Measurements from ENCODE around the gene ADARB1. TPM values are rescaled to one million over a fixed set of nuclear protein-coding genes. Genes with fewer than 3 reads are reported as not detected.

The ADARB1 gene
- total and polyA plus RNA-seq, 2 of the 4 experiments (the other 2 are of a cell fraction), result 39.8 to 47.3 TPM

GRCh38 chr21:45148316-45148990 is 74.1 kb downstream of the ADARB1 start:
- H2AK5ac ChIP-seq (ENCODE audit: low read depth, low read length), result no peak overlapping the region
- H4K8ac ChIP-seq (ENCODE audit: low read depth in 2 of 2, low read length in 2 of 2), result no peak overlapping the region
- peaks cover 15% of the 10 kb centered on the region for H3K4me1 ChIP-seq (ENCODE audit: control insufficient read depth, insufficient read depth, low read length)
- no peak overlapping the region for H2BK20ac ChIP-seq (ENCODE audit: low read depth, low read length)
- H2AFZ ChIP-seq (replicated peaks; ENCODE audit: low read length, poor library complexity), result no peak overlapping the region
- intact Hi-C loops (cut with micrococcal nuclease) (no loop called here), in situ Hi-C loops (cut with MboI; ENCODE audit: low sequenced_read_pairs) (loop anchor here (10.0 kb wide), 3 partner anchors 136 to 676 kb away; partner anchors contain the start of gene POFUT2), dilution Hi-C loops (cut with HindIII; ENCODE audit: low sequenced_read_pairs, unreplicated experiment) (no loop called here)
- H3K9ac ChIP-seq (ENCODE audit: low read depth, low read length), result no peak overlapping the region
- no peaks in the 10 kb centered on the region for H3K27me3 ChIP-seq (ENCODE audit: control insufficient read depth, insufficient read depth, low read length)
- H3K4me3 ChIP-seq (ENCODE audit: insufficient read depth, low read depth, low read length), result no peak overlapping the region
- no peak overlapping the region for H2BK15ac ChIP-seq (ENCODE audit: low read depth, low read length)
- H3K79me1 ChIP-seq (ENCODE audit: low read depth in 1 of 2, low read length in 2 of 2), result peaks cover 43 to 74% of the 10 kb centered on the region in 2 experiments
- peaks cover 71% of the 10 kb centered on the region for H4K20me1 ChIP-seq (ENCODE audit: insufficient read depth, low read length)
- H3K56ac ChIP-seq (ENCODE audit: extremely low read depth, insufficient read depth, low read length), result no peak overlapping the region
- DNase-seq (no peak), ATAC-seq (ENCODE audit: low read depth) (no peak)
- ChIA-PET CTCF (no interaction called here), POLR2A (ENCODE audit: unreplicated experiment) (interaction anchor here (0.6 kb wide), 1 partner anchor 258 kb away, joined by 4 read pairs; no protein-coding TSS in a partner anchor)
- H3K23ac ChIP-seq (ENCODE audit: low read depth, low read length), result no peak overlapping the region
- BruUV-seq (replicated peaks), result no TSS peak
- peaks cover 14% of the 10 kb centered on the region; the same call in 1 of the 2 replicates for H3K9me1 ChIP-seq (ENCODE audit: insufficient read depth, low read length)
- H3K4me2 ChIP-seq (ENCODE audit: low read depth, low read length), result no peak overlapping the region
- H3K18ac ChIP-seq (ENCODE audit: low read depth, low read length), result no peak overlapping the region
- peaks cover 62% of the 10 kb centered on the region for H3K36me3 ChIP-seq (ENCODE audit: control insufficient read depth, insufficient read depth, low read length)
- WGBS, 2 experiments (ENCODE audit: extremely low coverage in 2 of 2, insufficient read length in 1 of 2), result 88% methylated on average over 10 of the region's 14 CpGs; no CpG with 5 or more reads in 1 of the 2 experiments
- H2AK9ac ChIP-seq (replicated peaks; ENCODE audit: low read depth, low read length, poor library complexity), result no peak overlapping the region
- no peak overlapping the region for H4K91ac ChIP-seq (ENCODE audit: insufficient read depth, low read depth, low read length)
- H4K5ac ChIP-seq (ENCODE audit: low read depth, low read length), result no peak overlapping the region
- H3K14ac ChIP-seq (replicated peaks; ENCODE audit: low read depth, low read length), result no peak overlapping the region
- H2BK120ac ChIP-seq (ENCODE audit: low read depth, low read length), result no peak overlapping the region
- H2BK5ac ChIP-seq (ENCODE audit: low read depth, low read length, poor library complexity, severe bottlenecking), result no peak overlapping the region
- no peak for TF ChIP-seq FOS (IDR thresholded peaks at IDR 0.05; ENCODE audit: low read depth, low read length)
- TF ChIP-seq USF2 (IDR thresholded peaks at IDR 0.05; ENCODE audit: low read depth, low read length), result no peak
- TF ChIP-seq SMC3 (IDR thresholded peaks at IDR 0.05; ENCODE audit: low read depth, low read length), result no peak
- no peak for TF ChIP-seq NFE2L2 (IDR thresholded peaks at IDR 0.05; ENCODE audit: low read depth, low read length)
- no peak for TF ChIP-seq RFX5 (IDR thresholded peaks at IDR 0.05; ENCODE audit: low read depth, low read length)
- TF ChIP-seq MAZ (IDR thresholded peaks at IDR 0.05; ENCODE audit: borderline replicate concordance, low read depth, low read length), result no peak
- no peak for TF ChIP-seq BHLHE40 (IDR thresholded peaks at IDR 0.05; ENCODE audit: low read depth, low read length)
- no peak for TF ChIP-seq MXI1 (IDR thresholded peaks at IDR 0.05; ENCODE audit: borderline replicate concordance, low read depth, low read length)
- TF ChIP-seq POLR2A (IDR thresholded peaks at IDR 0.05; ENCODE audit: low read depth, low read length), result no peak
- TF ChIP-seq ELK1 (IDR thresholded peaks at IDR 0.05; ENCODE audit: borderline replicate concordance, low read depth, low read length), result no peak
- TF ChIP-seq CHD1 (IDR thresholded peaks at IDR 0.05; ENCODE audit: low read depth, low read length), result no peak
- no peak for TF ChIP-seq CEBPB (IDR thresholded peaks at IDR 0.05; ENCODE audit: low read depth, low read length)
- TF ChIP-seq CTCF (conservative IDR thresholded peaks at IDR 0.05; ENCODE audit: low read depth, low read length), result no peak
- H3K27ac ChIP-seq (ENCODE audit: insufficient read depth, low read length), result no peak overlapping the region
- H3K9me3 ChIP-seq (ENCODE audit: control insufficient read depth, insufficient read depth, low read length), result no peaks in the 10 kb centered on the region
- no peak overlapping the region for H3K4ac ChIP-seq (ENCODE audit: low read depth, low read length)

Measured in IMR-90 (cell line).